ENCODE results near the gene TAGAP.

TAGAP gene

GRCh38 chr6:159068904-159069578 lies 24.2 kb upstream of the TAGAP start:
- DNase-seq, result peak; percentile 34

GRCh38 chr6:159067334-159067733 lies 22.5 kb upstream of the TAGAP start:
- DNase-seq, result no peak

DNA sequence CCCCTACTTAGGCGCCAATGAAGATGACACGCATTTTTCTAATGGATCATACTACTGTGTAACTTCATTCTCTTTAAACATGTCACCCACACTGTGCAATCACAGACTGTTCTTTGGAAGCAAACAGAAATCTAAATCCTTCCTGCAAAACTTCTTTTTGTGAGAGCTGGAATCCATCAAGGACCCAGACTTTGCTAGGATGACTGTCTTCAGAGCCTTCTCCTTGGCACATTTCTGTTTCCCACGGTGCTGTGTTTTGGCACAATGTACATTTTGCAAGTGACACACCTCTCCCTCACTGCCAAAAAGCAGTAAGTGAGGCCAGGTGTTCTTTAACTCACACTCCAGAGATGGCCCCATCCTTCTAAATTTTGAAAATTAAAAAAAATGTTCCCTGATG lies 21.7 kb upstream of the TAGAP start:
- no peak for DNase-seq

DNA sequence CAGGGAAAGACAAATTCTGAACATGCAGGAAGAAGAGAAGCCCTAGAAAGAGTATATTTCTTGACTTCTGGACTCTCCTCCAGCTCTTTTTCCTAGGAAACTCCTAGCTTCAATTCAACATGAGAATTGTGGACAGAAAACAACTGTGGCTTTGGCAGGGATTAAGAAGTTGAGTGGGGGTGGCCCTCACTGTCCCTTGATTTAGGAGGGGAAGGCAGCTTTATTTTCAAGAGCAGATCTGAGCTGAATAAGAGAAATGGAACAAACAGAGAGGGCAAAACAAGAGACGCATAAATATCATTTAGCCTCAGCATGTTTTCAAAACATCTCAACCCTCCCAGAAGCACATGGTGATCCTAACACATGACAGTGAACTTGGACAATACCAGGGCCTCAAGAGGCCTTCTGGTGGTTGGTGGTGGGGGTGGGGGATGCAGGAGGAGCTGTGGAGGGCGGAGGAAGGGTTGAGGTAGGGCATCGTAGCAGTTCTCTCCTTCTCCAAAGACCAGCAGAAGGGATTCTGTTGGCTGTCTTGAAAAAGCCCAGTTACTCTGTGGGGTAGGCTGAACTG lies 21.1 kb upstream of the TAGAP start:
- DNase-seq, result no peak

GRCh38 chr6:159065091-159065490 lies 20.3 kb upstream of the TAGAP start:
- no peak for DNase-seq

- DNase-seq, result no peak
These were observed 19.7 kb upstream of the TAGAP start for GRCh38 chr6:159064477-159064876.

- no peak for DNase-seq
These were observed 18.8 kb upstream of the TAGAP start for GRCh38 chr6:159063549-159063948.

DNA sequence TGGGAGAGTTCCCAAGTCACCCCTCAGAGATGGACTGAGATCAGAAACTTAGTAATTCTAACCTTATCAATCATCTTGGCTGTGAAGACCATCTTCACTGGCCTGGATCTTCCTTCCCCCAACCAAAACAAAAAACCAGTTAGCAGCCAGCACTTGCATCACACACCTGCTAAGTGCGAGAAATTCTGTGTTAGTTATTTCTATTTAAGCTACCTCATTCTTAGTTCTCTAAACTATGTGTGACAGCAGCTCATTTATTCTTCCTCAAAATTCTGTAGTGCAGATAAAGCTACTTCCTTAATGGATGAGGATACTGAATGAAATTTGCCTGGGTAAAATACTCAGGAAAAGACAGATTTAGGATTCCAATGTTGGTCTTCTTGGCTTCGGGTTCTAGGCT lies 18.2 kb upstream of the TAGAP start:
- peak; percentile 54 for DNase-seq

- peak; percentile 68 for DNase-seq
These were observed 17.8 kb upstream of the TAGAP start for GRCh38 chr6:159062564-159062945.

DNA sequence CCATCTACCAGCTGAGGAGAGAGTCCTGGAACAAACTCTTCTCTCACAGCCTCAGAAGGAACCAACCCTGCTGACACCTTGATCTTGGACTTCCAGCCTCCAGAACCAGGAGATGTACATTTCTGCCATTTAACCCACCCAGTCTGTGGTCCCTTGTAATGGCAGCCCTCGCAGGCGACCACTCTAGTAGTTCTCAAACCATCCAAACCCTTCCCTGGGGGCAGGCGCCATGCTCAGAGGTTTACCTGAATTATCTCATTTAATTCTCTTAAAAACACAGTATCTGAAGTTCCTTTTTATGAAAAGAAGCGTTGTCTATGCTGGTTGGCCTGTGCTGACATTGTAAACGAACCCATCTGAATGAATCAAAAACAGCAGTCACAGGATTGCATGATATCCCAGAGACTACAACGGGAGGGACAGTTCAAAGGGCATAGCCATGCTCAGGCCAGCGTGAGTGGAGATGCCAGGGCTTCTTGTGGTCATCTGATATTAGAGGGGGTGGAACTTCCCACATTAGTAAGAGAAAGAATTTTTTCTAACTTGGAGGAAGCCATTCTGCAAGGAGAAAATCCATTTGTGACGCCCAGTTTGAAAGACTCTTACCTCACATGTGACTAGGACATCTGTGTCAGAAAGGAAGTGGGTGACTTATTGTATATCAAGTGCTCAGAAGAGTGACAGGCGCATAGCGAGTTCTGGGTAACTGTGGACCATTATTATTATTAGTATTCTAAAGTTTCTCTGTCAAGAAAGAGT lies 17.2 kb upstream of the TAGAP start:
- peak; percentile 75 for DNase-seq

DNA sequence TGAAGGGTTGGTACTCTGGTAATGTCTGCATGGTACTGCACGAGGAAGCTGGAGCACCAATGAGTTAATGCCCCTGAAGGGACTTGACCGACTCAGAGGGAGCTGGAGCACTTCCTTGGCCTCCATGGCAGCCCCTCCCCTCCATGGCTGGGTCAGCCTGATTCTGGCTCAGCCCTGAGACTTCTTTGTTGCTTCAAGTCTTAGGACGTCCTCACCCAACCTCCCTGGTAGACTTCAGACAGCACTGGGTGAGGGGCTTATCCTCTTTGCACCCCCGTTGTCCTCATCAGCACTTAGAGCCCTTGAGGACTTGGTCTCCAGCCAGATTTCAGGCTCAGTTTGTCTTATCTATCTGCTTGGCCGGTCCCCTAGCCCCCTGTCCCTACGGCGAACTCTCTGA lies 16.4 kb upstream of the TAGAP start:
- DNase-seq, result no peak

DNA sequence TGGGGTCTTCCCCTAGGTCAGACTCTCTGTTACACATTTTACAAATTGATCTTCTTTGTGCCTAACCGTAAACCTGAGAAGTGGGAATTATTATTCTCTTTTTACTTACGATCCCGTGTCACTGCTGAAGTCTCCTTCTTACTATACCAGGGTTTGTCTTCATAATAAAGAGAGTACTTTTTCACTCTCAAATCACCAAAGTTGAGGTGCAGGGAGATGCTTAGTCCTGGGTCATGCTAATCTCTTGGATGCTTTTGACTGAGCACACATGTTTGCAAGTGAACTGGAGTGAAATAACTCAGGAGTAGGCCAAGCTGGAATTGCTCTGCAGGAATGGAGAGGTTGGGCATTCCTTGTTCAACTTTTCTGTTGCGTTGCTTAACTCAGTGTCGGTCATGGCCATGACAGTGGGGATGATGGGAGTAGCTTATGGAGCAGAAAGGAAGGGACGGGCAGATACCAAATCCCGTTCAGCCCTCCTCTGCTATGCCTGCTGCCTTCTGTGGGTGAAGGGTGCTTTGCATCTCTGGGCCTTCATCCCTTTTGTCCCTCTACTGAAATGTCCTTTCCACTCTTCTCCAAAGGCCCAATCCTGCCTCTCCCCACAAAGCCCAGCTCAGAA lies 15.2 kb upstream of the TAGAP start:
- DNase-seq, result no peak

- DNase-seq, result peak; percentile 88
These were observed 14.3 kb upstream of the TAGAP start for GRCh38 chr6:159059141-159059540.

GRCh38 chr6:159056899-159057298 lies 12.1 kb upstream of the TAGAP start:
- no peak for DNase-seq

DNA sequence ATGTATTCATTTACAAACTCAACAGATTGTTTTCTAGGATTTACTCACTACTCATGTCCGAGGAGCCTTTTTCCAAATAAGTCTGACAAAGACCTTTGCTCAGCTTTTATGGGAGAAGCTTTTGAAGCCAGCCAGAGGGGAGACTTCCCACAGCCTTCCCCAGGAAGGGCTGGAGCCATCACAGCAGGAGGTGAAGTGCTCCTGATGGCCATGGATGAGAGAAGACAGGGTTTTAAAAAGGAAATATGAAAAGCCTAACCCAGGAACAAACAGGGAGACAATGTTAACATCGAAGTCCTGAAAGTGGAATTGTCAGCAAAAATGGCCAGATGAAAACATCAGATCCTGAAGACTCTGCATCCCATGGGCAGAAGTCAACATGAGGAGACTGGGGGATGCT lies 11.6 kb upstream of the TAGAP start:
- no peak for DNase-seq

GRCh38 chr6:159056003-159056402 lies 11.2 kb upstream of the TAGAP start:
- DNase-seq, result peak; percentile 94

DNA sequence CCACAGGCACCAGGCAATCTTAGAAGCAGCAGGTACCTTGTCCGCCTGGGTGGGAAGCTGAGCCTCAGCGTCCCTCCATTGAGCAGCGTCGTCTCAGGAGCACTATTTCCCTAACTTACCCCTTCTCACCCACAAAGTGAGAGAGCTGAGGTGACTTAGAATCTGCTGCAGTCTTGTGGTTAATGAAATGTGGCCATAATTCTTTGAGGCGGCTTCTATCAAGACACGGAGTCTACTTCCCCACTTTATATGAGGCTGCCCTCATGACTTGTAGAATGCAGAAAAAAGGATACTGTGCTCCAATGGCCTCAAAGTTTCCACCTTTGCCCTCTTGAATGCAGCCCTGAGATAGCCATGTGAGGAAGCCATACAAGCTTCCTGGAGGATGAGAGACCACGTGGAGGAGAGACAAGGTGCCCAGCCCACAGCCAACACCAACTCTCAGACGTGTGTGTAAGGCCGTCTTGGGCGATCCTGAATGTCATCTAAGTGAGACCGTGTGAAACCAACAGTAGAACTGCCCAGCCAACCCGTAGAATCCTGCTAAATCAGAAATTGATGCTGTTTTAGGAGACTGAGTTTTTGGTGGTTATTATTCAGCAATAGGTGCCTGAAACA lies 9.1 kb upstream of the TAGAP start:
- peak; percentile 86 for DNase-seq

DNA sequence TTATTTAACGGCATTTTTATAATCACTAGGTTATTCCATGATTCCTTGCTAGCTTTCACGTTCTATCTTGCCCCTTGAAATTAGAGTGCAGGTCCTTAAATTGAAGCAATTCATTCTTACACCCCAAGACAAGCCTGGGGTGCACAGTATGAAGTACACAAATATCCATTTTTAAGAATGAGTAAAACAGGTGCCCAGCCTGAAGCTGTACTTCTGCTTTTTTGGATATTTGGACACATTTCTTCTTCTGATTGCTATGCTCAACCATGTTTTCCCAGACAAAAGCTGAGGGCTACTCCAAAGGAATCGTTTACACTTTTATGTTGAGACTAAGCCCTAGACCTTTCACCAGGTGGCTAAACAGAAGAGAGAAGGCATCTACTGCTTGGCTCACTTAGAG lies 7.9 kb upstream of the TAGAP start:
- DNase-seq, result peak; percentile 50

GRCh38 chr6:159047891-159048685 lies 3.3 kb upstream of the TAGAP start:
- no peak for DNase-seq

GRCh38 chr6:159045801-159046200 lies 1.0 kb upstream of the TAGAP start:
- DNase-seq, result peak; percentile 74

DNA sequence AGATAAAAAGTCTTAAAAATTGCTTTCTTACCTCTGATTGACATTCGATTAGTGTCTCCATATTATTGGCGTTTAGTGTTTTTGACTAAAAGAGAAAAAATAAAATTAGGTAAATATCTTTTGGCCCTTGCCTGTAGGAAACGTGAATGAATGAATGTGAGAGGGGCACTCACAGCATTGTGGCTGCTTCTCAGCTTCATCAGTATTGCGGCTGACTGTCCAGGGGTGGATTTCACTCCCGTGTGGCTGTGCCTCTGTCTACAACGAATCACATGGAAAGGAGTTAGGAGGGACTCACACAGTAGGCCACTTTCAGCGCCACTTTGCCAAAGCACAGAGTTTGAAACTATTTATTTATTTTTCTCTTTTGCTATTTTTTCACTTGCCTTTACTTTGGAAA lies 844 bp downstream of the TAGAP start:
- peak; percentile 60 for DNase-seq

DNA sequence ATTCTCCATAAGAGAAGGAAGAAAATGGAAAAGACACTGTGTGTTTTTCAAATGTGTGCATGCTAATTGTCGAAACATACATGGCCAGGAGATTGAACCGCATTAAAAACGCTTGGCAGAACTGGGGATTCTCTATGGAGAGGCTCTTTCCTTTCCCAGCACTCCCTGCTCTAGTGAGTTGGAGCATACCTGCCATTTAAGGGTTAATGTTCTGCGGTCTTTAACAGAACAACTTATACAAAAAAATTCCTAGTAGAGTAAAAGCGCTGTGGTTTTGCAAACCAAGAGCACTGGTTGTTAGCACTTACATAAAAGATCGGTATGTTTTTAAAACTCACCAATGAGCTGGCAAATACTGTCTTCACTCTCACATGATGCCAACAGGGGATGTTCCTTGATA lies 1.5 kb downstream of the TAGAP start:
- peak; percentile 80 for DNase-seq

DNA sequence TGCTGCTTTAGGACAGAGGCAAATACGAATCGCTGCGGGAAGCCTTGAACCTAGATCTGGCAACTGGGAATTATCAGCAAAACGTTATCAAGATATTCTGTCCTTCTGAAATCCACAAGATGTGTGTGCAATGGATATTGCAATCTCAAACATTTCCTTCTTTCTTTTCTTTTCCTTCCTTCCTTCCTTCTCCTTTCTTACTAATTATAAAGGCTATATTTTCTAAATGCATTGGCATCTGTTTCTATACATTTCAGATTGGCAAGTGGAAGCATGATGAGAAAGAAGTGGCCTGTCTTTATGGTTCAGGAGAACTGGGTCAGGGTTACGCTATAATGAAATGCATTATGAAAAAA lies 2.0 kb downstream of the TAGAP start:
- DNase-seq, result no peak

All from hematopoietic multipotent progenitor cell treated with erythropoietin and hydrocortisone succinate and interleukin-3 and kit ligand, for 4 days (in vitro differentiated cells).